ENCODE measurements around the gene UCN.
"Not testable (repeated sequence)": the region's sequence is repeated elsewhere in the genome, so short reads cannot be mapped to it uniquely, and the experiment has no call there.

Gene UCN

DNA sequence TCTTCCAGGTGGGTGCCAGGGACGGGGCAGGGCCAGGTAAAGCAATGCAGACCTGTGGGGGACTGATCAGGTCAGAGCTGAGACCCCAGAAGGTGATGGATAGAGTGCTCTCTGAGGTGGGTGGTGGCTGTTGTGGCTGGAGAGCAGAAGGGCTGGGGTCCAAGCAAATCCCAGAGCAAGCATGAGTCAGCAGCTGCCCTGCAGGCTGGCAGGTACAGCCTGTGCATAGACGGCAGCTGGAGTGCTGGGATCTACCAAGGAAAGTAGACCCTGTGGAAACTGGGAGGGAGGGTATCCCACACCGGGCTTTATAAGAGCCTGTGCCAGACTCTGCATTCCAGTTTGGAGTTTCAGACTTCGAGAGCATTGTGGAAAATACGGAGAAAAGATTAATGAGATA is 25.4 kb downstream of the UCN start:
- DNase-seq (ENCODE audit: low spot score), result no peak

DNA sequence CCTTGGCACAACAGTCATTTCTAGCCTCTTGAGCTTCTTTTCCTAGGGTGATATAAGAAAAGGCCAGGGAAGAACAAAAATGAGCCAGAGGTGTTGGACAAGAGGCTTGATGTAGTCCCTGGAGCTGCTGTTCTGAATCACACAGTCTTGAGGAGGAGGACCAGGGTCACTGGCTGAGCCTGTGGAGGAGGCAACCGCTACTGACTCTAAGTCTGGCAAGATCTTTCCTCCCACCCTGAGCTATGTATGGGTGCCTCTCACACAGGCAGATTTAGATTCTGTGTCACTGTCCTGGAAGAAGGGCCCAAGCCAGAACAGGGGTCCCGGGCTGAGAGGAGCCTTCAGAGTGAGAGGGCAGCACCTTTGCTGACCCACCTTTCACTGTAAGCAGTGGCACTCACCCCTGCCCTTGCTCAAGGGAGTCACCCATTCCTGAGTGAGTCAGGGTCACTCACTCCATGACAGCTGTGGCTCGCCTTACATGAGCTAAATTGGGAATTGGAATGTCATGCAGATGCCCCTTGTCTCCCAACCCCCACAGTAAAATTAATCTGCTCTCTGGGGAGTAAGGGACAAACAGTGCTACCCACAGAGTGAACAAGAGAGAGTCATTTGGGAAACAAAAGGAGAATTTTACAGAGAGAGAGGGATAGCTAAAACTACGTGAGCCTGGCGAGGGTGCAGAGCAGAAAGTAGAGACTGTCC is 26.2 kb downstream of the UCN start, which contains the start of gene TRIM54:
TRIM54 (plus strand) TSS at position 575 of the 705 bp plus-strand sequence. CDS start 303 bp downstream, outside the sequence.
- DNase-seq (ENCODE audit: low spot score), result no peak

DNA sequence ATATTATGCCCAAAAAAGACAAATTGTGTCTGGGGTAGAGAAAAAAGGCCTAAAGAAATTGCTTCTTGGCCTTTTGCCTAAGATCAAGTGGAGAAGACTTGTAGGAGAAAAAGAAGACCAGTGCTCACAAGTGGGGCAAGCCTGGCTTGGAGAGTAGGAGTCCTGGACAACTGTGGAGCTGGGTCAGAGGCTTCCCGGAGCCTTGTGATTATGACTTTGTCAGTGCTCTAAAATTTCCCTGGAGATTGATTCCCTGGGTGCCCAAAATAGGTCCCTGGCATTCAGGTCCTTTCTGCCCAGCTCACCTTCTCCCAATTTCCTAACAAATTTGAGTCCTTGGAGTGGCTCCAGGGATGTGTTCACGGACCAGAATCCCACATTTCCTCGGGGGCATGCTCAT is 26.8 kb downstream of the UCN start:
- no peak for DNase-seq (ENCODE audit: low spot score)

DNA sequence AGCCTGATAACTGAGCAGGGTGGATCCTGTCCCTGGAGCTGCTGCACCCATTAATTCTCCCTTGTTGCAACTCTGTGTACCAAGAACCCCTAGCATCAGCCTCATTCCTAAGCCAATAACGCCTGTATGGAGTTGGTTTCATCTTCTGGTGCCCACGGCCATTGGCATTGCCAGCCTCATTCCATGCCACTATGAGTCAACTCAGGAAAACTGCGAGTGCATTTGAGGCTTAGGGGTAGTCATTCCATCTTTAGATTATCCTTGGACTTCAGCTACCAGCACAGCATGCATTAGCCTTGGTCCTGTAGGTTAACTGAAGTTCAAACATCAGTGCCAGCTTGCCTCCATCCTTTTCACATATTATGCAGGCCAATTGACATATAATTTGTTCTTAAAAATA is 27.4 kb downstream of the UCN start:
- no peak for DNase-seq (ENCODE audit: low spot score)

DNA sequence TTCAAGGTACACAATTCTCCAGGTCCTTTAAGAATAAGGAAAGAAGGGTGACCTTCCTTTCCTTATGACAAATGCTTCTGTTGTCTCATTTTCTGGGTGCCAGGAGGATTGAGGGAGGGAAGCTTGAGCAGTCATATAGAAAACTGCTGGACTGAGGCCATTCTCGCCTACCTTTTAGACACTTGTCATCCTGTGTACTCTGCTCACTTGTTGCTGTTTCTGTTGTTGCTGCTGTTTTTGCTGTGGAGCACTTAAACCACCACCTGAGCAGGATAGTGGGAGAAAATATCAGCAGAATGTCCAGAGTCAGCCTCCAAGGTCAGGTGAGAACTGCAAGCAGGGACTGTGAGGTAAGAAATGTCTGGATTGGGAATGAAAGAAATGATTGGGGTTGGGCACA is 30.2 kb downstream of the UCN start:
- DNase-seq (ENCODE audit: low spot score), result no peak

DNA sequence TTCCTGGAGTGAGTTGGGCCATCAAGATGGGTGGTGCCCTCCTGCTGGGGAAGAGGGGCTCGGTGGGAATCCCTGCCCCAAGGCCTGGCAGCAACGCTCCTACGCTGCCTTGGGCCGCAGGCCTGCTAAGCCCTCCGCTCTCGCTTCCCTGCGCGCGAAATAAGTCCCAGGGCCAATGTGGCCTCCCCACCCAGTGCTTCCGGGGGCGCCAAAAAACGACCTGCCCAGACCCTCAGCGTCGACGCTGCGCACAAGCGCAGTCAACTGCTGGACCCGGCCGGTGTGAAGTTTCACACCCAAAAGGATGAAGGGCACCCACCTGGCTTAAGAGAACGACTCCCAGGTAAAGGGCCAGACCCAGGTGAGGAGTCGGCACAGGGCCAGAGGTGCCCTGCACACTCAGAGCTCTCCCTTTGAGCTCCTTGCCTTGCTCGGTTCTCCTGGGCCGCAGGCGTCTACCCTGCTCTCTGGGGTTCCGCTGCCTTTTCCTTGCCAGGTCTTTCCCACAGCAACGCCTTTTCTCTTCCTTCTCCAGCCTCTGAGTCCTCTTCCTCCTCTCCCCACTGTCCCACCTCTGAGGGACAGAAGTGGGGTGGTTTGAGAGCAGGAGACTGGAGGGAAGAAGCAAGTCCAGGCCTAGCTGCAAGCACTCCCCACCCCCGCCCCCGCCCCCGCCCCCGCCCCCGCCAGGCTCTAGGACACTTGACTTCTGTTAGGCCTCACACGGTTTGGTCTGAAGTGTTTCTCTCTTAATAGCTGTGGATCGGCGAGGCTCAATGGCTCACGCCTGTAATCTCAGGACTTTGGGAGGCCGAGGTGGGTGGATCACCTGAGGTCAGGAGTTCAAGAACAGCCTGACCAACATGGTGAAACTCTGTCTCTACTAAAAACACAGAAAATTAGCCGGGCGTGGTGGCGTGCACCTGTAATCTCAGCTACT is 32.8 kb downstream of the UCN start, which contains the start of gene DNAJC5G:
DNAJC5G (plus strand) TSS at position 223 of the 940 bp plus-strand sequence. CDS start 1,296 bp downstream, outside the sequence.
- no peak for DNase-seq (ENCODE audit: low spot score)

DNA sequence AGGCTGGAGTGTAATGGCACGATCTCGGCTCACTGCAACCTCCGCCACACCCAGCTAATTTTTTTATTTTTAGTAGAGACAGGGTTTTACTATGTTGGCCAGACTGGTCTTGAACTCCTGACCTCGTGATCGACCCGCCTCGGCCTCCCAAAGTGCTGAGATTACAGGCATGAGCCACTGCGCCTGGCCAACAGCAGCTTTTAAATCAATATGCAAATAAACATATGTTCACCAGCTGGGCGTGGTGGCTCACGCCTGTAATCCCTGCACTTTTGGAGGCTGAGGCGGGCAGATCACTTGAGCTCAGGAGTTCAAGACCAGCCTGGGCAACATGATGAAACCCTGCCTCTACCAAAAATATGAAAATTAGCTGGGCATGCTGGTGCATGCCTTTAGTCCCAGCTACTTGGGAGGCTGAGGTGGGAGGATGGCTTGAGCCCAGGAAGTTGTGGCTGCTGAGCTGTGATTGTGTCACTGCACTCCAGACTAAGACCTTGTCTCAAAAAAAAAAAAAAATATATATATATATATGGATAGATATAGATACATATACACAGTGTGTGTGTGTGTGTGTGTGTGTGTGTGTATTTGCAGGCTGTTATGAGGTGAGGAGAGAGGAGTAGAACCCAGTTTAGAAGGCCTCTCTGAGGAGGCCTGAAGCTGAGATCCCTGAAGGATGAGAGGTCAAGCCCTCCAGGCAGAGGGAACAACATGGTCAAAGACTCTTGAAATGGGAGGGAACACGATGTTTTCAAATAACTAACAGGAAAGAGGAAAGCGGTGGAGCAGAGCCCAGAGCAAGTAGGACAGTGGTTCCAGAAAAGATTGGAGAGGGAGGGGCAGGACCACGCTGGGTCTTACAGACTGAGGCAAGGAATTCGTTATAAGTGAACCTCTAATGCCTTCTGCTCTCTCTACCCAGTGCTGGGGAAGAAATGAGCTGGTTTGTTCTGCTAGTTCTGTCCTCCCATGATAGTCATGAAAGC is 35.4 kb downstream of the UCN start:
- not testable (repeated sequence) for DNase-seq (ENCODE audit: low spot score)

DNA sequence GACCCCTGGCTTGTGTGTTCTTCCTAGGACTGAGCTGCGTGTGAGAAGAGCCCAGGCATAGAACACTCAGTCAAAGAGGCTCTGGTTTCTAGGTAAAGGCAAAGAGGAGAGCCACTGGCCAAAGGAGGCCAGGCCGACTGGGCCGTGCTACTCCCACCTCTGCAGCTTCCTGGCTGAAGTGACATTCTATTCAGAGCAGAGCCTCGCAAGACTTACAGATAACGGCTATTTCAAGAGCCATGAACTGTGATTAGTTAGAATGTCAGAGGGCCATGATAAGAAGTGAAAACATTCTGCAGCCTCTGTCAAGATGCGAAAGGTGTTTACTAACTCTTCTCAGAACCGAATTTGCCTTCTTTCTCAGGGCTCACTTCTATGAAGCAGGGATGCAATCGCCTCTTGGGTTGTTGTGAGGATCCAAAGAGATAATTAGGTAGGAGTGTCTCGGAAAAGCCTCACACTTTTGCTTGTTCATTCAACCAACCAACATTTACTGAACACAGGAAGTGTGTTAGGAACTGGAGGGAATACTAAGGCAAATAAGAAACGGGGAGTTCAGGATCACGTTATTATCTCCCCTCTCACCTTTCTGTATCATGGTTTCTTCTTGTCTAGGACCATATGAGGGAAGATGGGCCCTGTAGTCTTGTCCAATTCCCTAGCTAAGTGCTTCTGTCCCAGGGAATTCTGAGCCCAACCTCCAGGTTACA is 36.5 kb downstream of the UCN start:
- no peak for DNase-seq (ENCODE audit: low spot score)

DNA sequence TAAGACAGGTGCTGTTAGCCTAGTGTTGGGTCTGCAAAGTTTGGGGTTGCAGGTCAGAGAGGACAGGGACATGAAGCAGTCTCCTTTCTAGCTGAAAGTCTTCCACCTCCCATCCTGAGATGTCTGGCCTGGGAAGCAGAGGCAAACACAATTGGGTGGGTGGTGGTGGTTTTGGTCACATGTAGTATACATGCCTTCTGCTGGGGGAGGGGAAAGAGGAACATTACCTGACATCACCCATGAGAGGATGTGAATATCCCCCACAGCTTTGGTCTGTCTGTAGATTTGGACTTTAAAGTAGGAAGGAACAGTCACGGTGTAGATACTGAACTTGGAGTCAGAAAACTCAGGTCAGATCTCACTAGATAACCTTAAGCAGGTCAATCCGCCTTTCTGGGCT is 37.6 kb downstream of the UCN start:
- no peak for DNase-seq (ENCODE audit: low spot score)

DNA sequence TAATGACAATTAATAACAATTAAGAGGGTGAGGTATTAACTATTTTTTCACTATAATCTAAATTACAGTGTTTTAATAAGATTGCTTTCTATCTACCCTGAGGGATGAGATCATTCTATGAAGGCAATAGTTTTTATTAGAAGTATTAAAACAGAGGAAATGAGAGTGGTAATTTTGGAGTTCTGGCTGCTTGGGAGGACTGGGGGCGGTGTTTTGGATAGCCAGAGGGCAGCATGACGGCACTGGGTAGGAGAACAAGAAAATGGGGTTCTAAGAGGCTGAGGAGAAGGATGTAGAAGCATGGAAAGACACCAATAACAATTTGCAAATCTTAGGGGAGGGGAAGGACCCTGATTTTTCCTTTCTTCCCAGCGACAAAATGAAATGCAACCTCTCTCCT is 38.1 kb downstream of the UCN start:
- no peak for DNase-seq (ENCODE audit: low spot score)

DNA sequence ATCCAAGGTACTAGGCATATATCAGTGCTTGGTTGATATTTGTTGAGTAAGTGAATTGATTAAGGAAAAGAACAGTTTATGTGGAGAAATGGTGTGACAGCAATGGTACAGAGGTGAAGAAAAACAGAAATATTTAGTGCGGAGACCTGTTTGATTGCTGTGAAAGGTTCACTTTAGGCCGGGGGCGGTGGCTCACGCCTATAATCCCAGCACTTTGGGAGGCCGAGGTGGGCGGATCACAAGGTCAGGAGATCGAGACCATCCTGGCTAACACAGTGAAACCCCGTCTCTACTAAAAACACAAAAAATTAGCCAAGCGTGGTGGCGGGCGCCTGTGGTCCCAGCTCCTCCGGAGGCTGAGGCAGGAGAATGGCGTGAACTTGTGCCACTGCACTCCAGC is 39.9 kb downstream of the UCN start:
- not testable (repeated sequence) for DNase-seq (ENCODE audit: low spot score)

DNA sequence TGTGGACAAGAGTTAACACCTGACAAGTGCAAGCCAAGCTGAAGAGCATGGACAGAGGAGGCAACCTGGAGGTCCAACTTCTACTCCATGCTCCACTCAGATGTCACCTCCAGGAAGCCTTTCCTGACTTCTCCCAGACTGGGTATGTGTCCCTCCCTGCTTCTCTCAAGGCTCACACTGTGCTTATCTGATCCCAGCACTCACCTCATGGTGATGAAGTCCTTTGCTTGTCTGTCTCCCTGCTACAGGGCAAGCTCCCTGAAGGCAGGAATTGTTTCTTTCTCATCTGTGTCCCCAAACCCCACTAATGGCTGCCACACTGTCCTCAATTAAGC is 42.7 kb downstream of the UCN start:
- DNase-seq (ENCODE audit: low spot score), result no peak

DNA sequence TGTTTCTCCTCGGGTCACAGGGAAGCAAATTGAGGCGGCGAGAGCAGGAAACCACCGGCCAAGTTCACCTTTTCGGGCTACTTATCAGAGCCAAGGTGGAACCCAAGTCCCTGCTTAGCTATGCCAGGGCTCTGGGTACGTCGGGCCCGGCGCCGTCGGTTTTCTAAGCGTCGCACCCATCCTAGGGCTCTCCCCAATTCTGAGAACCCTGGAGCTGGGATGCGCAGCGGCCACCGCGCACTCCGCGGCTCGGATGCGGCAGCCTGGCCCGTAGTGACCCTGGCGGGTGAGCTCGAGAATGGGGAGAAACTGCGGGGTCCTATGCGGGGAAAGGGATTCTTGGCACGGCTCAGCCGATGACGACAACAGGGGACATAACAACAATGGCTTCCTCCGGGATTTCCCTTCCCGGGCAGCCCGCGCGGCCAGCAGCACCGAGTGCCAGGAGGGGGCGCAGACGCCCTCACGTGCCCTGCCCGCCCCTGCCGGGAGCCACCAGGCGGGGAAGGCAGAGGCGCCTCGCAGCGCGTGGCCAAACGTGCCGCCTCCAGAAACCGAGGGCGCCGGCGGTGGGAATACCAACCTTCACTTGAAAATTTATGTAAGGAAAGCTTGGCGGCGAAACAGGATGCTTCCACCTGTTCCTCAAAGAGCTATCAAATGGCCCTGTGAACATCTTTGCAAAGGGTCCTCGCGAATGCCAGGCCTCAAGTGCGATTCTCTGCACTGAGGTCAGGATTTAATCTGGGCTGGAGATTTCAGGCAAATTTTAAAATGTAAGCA is 43.3 kb downstream of the UCN start:
- DNase-seq (ENCODE audit: low spot score), result peak; percentile 26

DNA sequence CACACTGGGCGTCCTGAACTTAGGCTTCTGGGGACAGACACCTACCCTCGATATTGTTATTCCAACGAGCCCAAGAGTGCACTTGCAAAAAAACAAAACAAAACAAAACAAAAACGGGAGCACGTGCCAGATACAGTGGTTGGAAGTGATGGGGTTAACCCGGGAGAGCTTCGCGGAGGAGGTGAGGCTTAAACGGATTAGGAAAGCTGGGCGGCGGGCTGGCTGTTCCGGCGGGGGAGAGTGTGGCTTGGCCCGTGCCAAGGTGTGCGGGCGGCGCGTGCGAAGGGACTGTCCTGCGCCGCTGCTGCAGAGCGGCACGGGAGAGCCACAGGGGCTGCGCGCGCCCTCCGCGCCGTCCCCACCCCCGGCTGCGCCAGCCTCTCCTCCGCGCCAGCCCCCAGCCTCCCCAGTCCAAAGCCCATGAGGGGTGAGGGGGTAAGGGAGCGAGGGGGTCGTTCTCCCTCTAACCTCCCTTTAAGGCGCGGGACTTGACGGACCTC is 43.9 kb downstream of the UCN start:
- DNase-seq (ENCODE audit: low spot score), result no peak

DNA sequence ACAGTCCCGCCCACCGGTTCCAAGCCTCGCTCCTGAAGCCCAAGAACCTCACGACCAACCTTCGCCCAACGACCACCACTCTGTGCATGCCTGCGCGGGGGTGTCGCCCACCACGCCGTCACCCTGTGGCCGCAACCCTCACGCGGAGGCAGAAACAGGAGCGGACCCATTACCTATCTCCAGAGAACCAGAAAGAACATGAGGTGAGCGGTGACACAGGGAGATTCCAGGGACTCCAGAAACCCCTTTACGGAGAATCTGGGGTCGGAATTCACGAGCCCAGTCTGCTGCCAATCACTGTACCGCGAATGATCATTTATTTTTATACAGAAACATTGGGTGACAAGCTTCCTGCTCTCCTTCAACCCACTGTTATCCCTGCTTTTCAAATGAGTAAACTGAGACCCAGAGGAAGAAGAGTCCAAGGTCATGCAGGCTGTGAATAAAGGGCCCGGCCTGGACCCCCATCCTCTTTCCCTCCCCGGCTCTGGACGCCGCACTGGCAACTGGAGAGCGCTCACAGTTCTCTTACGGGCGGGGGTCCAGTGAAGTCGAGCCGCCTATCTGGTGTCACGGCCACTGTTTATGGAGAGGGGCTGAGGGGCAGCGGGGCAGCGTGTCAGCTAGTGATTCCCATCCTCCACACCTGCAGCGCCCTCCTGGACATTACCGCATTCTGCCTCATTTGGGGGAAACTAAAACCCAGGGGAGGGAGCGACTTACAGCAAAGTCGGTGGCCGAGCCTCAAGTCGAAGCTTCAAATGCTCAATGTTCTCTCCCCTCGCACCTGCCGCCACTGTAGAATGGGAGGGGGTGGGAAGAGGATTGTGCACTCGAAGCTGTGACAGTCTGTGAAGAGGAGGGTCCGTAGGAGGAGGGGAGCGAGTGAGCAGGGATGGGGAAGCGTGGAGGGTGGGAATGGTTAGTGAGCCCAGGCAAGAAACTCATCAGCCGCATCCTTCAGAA is 44.7 kb downstream of the UCN start:
- no peak for DNase-seq (ENCODE audit: low spot score)

DNA sequence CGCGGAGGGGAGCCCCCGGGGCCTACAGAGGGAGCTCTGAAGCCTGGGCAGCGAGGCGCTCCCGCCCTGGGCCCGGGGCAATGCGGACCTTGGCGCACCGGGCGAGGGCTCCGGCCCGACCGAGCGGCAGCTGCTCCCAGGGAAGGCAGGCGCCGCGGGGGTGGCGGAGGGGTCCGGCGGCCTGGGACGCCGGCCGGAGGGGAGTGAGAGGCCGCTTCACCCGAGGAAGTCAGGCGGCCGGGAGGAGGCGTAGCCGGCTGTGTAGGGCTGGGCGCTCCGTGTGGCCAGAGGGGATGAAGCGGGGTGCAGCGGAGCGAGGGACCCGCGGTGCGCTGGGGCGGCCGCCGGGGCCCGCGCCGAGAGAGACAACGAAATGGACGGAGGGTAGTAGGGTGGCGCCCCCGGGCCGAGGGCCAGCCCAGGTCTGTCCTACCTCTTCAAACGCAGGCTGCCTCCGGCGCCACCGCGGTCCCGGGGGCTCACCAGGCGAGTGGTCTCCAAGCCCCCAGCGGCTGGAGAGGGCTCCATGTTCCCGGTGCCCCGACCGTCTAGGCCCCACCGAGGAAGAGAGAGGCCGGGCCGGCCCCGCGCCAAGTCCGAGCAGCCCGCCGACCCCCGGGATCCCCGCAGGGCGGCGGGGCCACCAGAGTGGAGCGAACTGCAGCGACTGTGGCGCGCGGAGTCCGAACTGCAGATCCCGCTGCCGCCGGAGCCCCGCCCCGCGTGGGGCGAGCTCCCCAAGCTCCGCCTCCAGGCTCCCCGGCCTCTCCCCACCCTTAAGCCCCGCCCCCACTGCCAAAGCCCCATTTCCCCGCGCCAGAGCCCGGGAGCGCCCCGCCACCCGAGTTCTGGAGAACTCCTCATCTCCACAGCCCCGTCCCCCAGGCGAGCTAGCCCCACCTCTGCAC is 45.6 kb downstream of the UCN start, which contains the start of gene SLC30A3:
SLC30A3 (minus strand) TSS at position 669 of the 908 bp plus-strand sequence; CDS start at position 528, 141 bp downstream.
- no peak for DNase-seq (ENCODE audit: low spot score)

DNA sequence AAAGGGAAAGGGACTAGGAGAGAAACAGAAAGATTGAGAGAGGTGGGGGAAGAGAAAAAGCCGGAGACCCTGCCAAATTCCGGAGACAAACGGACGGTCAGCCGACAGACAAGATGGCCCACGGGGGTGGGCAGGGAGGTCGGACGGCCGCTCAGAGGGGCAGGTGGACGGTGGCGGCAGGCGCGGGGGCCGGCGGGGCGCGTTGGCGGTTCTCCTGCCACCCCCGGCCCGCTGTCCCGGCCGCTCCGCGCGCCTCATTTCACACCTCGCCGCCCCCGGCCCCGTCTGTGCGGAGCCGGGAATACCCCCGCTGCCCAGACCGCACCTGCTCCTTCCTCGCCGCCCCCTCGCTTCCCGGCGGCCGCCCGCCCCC is 46.3 kb downstream of the UCN start:
- no peak for DNase-seq (ENCODE audit: low spot score)
